Choroid plexus epithelial cell (primary cell): ENCODE measurements around the gene CXCR6.

Experiments
- DNase-seq: peaks from one replicate; pipeline ENCODE4 v3.0.0-alpha.2; 2010; ENCODE audit warnings: low read depth
- H3K4me3 ChIP-seq: 2 replicates; pipeline ENCODE4 v1.5.1; 2011; ENCODE audit warnings: low read depth, mild to moderate bottlenecking, control low read depth, low read length, moderate library complexity
- TF ChIP-seq, protein P1 (sequence below): conservative IDR thresholded peaks from 2 replicates; pipeline ENCODE4 v1.5.1; 2011; ENCODE audit warnings: low read depth, mild to moderate bottlenecking, control low read depth, inconsistent platforms, low read length, moderate library complexity

CXCR6 gene

DNA sequence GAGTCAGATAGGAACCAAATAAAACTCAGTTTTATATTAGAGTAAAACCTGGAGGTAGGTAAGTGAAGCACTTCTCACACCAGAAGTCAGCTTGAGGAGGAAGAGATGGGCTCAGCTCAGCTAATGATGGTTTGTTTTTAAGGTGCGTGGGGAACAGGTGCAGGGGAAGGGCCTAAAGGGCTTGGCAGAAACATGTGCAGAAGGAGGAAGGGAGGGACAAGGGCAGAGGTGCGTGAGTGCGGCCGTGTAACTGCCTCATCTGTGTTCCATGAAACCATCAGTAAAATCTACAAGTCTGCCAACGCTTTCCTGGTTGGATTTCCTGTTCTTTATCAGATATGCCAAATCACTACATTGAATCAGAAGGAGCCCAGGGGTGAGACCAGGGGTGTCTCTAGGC lies 32.4 kb downstream of the CXCR6 start:
- TF ChIP-seq, protein P1, sequence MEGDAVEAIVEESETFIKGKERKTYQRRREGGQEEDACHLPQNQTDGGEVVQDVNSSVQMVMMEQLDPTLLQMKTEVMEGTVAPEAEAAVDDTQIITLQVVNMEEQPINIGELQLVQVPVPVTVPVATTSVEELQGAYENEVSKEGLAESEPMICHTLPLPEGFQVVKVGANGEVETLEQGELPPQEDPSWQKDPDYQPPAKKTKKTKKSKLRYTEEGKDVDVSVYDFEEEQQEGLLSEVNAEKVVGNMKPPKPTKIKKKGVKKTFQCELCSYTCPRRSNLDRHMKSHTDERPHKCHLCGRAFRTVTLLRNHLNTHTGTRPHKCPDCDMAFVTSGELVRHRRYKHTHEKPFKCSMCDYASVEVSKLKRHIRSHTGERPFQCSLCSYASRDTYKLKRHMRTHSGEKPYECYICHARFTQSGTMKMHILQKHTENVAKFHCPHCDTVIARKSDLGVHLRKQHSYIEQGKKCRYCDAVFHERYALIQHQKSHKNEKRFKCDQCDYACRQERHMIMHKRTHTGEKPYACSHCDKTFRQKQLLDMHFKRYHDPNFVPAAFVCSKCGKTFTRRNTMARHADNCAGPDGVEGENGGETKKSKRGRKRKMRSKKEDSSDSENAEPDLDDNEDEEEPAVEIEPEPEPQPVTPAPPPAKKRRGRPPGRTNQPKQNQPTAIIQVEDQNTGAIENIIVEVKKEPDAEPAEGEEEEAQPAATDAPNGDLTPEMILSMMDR, result no peak
- H3K4me3 ChIP-seq, result no peak overlapping the region
- no peak for DNase-seq

DNA sequence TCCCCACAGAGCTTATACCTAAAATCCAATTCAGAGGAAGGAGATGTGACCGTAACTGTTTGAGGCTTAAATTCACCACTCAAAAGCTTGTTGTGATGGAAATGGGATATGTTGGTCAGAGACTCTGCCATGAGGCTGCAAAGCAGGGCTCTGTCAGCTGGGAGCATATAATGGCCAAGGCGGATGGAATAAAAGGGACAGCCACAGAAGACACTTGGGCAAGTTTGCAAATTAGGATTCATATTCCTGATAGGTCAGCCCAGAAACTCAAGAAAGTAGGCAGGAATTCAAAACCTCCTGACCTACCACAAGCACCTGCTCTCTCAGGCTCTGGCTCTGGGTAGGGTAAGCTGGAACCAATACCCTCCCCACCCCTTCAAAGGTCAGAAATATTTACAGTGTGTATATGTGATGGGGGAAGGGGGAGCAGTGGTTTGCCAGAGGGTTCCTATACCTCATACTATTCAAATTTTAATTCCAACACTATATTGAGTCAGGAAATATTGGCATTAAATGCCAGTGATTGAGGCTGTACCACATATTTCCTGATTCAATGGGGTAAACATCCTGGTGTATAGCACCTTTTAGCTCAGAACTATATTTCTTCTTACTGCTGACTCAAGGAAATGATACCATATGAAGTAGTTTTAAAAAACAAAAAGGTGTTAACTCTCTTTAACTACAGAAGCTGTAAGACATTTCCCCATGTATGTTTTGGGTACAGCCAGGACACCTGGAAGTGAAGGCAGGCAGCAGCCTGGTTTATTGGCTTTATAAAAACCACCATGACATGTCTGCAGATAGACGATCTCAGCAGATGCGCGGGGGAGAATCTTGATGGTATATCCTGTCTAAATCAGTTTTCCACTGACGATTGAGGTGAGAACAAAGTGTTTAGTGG lies 33.2 kb downstream of the CXCR6 start:
- TF ChIP-seq, protein P1, result no peak
- DNase-seq, result no peak
- no peak overlapping the region for H3K4me3 ChIP-seq

DNA sequence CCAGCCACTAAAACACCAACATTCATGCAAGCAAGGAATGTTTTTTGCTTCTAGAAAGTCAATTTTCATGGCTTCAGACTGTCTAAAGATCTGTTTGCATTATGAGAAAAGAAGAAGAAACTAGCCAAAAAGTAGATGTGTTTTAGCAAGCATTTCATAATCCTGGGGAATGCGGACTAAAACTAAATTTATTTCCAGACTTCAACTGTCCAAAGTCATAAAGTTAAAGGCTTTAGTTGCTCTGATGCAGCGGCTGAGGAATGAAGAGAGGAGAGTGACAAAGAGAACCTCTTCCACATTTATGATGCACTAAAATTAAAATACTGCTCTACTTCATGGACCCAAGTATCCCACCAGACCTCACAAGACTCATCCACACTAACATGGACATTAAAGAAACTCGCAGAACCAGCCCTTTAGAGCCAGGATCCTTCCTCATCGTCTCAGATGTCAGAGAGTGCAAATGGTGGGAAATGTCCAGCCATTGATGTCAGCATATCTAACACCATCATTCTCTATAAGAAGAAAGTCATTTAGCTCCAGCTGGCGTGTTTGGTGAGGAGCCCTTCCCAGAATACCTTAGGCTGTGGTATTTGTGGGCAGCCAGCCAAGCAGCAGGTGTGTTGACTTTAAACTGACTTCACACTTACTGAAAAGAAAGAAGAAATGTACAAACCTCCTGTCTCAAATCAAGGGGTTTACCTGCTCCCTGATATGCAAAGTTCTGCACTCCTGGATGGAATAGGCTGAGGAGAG lies 34.9 kb downstream of the CXCR6 start:
- no peak overlapping the region for H3K4me3 ChIP-seq
- no peak for DNase-seq

DNA sequence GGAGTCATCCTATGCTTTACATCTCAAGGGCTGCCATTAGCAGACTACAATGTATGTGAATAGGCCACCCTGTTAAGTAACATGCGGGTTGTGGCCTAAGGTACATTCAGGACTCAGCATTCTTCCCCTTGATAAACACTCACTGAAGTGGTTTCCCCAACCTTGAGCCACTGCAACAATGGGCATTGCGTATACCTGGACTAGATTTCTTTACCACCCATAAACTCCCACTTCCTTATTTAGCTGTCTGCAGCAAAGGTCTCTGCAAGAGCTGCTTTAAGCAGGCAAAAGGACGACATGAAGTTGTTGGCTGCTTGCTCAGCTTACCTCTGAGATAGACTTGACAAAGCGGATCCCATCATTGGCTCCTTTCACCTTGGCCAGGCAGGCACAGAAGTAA lies 36.1 kb downstream of the CXCR6 start:
- DNase-seq, result no peak
- TF ChIP-seq, protein P1, result no peak
- H3K4me3 ChIP-seq, result no peak overlapping the region

More for the DNA sequence above, 34.9 kb downstream of the CXCR6 start:
- TF ChIP-seq, protein P1, result no peak

DNA sequence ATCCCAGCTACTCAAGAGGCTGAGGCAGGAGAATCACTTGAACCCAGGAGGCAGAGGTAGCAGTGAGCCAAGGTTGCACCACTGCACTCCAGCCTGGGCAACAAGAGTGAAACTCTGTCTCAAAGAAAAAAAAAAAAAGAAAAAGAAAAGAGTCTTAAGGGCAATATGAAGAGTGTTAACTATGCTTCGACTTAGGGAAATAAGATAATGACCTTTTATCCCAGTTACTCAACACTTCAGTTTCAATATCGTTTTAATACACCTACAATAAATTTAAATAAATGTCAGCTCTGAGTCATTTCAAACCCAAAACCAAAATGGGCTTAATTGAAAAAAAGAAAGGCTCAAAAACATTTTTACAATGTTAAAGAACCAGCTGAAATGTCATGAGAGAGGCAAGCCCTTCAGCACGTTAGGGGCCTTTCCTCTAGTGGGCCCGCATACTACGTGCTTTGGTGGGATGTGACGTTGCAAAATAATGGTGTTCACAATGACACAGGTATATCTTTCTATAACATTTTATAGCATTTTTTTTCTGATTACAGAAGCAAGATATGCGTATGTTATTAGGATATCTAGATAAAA lies 37.1 kb downstream of the CXCR6 start:
- DNase-seq, result no peak
- TF ChIP-seq, protein P1, result no peak
- no peak overlapping the region for H3K4me3 ChIP-seq

DNA sequence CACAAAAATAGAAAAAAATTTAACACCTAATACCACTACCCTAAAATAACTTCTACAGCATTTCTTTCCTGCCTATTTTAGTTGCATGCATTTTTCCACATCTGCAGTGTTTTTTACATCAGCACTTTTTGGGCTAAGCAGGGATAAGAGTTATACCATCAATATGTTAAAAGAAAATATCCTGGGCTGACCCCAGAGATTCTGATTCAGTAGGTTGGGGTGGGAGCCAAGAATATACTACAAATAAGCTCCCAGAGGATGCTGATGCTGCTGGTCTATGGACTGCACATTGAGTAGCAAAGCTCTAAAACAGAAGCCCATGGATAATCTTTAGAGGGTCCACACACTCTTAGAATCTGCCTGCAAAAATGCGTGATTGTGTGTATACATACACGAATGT lies 37.6 kb downstream of the CXCR6 start:
- no peak overlapping the region for H3K4me3 ChIP-seq
- peak; percentile 33 for DNase-seq
- TF ChIP-seq, protein P1, result no peak
